Liver (tissue), 9 donors: ENCODE results near the gene CYP39A1. TPM values are rescaled to one million over a fixed set of nuclear protein-coding genes. Genes with fewer than 3 reads are reported as not detected.

Experiments
- DNase-seq: peaks from one replicate; pipeline ENCODE4 v3.0.0-alpha.2; 2017; ENCODE audit warnings: low spot score
- H3K27ac ChIP-seq, 2 donors: one replicate each; pipeline ENCODE4 v1.7.0; 2013; ENCODE audit warnings: inconsistent platforms in 2 of 2, low read length in 2 of 2, control low read depth in 1 of 2, low read depth in 1 of 2, mild to moderate bottlenecking in 1 of 2
- H3K27me3 ChIP-seq, 4 donors: one replicate each; pipeline versions ENCODE4 v1.6.1 to v1.7.0; 2013; ENCODE audit warnings: low read length in 3 of 4, inconsistent platforms in 1 of 4, mild to moderate bottlenecking in 1 of 4, moderate library complexity in 1 of 4; ENCODE audit not compliant: control insufficient read depth in 4 of 4, insufficient read depth in 4 of 4
- H3K36me3 ChIP-seq, 4 donors: one replicate each; pipeline versions ENCODE4 v1.6.1 to v1.7.0; 2013; ENCODE audit warnings: low read length in 3 of 4, mild to moderate bottlenecking in 3 of 4, low read depth in 1 of 4, moderate library complexity in 1 of 4; ENCODE audit not compliant: control insufficient read depth in 4 of 4, insufficient read depth in 3 of 4
- H3K4me1 ChIP-seq, 4 donors: one replicate each; pipeline versions ENCODE4 v1.6.1 to v1.7.0; 2013; ENCODE audit warnings: low read length in 3 of 4, mild to moderate bottlenecking in 3 of 4, moderate library complexity in 1 of 4; ENCODE audit not compliant: control insufficient read depth in 4 of 4, insufficient read depth in 4 of 4
- H3K4me3 ChIP-seq, 3 donors: one replicate each; pipeline versions ENCODE4 v1.6.1 to v1.7.0; 2013; ENCODE audit warnings: low read length in 3 of 3, control low read depth in 1 of 3, low read depth in 1 of 3, mild to moderate bottlenecking in 1 of 3
- H3K9ac ChIP-seq, 2 donors: one replicate each; pipeline ENCODE4 v1.7.0; 2013; ENCODE audit warnings: low read length in 2 of 2, mild to moderate bottlenecking in 2 of 2, moderate library complexity in 2 of 2, control low read depth in 1 of 2, low read depth in 1 of 2
- H3K9me3 ChIP-seq, 4 donors: one replicate each; pipeline versions ENCODE4 v1.6.1 to v1.7.0; 2013; ENCODE audit warnings: low read length in 3 of 4; ENCODE audit not compliant: control insufficient read depth in 4 of 4
- ATF3 ChIP-seq: IDR thresholded peaks from 2 replicates; pipeline ENCODE4 v1.6.1; 2016; ENCODE audit warnings: antibody characterized with exemption
- CTCF ChIP-seq: fragments of 150-350 bp; IDR thresholded peaks from 2 replicates; pipeline ENCODE4 v1.5.1; 2017; ENCODE audit warnings: improper control_type of control experiment, low read depth, low read length; ENCODE audit not compliant: missing input control
- FOXA1 ChIP-seq: IDR thresholded peaks from 2 replicates; pipeline ENCODE4 v1.6.1; 2016; ENCODE audit warnings: antibody characterized with exemption
- FOXA2 ChIP-seq: IDR thresholded peaks from 2 replicates; pipeline ENCODE4 v1.6.1; 2016; ENCODE audit warnings: antibody characterized with exemption
- GABPA ChIP-seq, 2 donors: IDR thresholded peaks in 1 of 2; conservative IDR thresholded peaks in 1 of 2; 2 replicates each; pipeline ENCODE4 v1.6.1; 2016; ENCODE audit warnings: antibody characterized with exemption in 2 of 2, mild to moderate bottlenecking in 1 of 2, moderate library complexity in 1 of 2
- HNF4A ChIP-seq, 2 donors: conservative IDR thresholded peaks; 2 replicates each; pipeline ENCODE4 v1.6.1; 2016; ENCODE audit warnings: antibody characterized with exemption in 2 of 2, mild to moderate bottlenecking in 2 of 2
- NR2F2 ChIP-seq: IDR thresholded peaks from 2 replicates; pipeline ENCODE4 v1.6.1; 2016; ENCODE audit warnings: antibody characterized with exemption
- TAF1 ChIP-seq: conservative IDR thresholded peaks from 2 replicates; pipeline ENCODE4 v1.6.1; 2016; ENCODE audit warnings: antibody characterized with exemption, mild to moderate bottlenecking
- YY1 ChIP-seq: IDR thresholded peaks from 2 replicates; pipeline ENCODE4 v1.6.1; 2016; ENCODE audit warnings: antibody characterized with exemption, mild to moderate bottlenecking
- ZBTB33 ChIP-seq: IDR thresholded peaks from 2 replicates; pipeline ENCODE4 v1.6.1; 2016; ENCODE audit warnings: antibody characterized with exemption
- WGBS: extraction: QIAGEN DNeasy Blood & Tissue Kit; methylation state at CpG from one replicate; pipeline ENCODE4 v1.1.7; 2013; 5-methylcytosine and 5-hydroxymethylcytosine counted together
- polyA plus RNA-seq, 2 donors: library from polyadenylated mRNA; stranded (reverse) in 1 of 2; unstranded in 1 of 2; fragments of 200-250 nt in 1 of 2; fragments of >200 nt in 1 of 2; fragmentation: Nextera tagmentation in 1 of 2; extraction: Ambion mirVana in 1 of 2; gene quantifications; one replicate each; pipeline versions ENCODE4 v1.2.1 to v1.2.3, GENCODE V29; 2013 to 2015
- total RNA-seq, 2 donors: library from RNA; depleted of rRNA; stranded (reverse); fragments of >200 nt; gene quantifications; one replicate each; pipeline ENCODE4 v1.2.3, GENCODE V29; 2014
- donor health status: healthy.
- donor health status: healthy.
- donor health status: healthy.
- donor health status: healthy.
- donor health status: healthy.

CYP39A1 gene
- total and polyA plus RNA-seq, 4 donors, result 10.8 to 29.8 (median 15.2) TPM

- no peak for DNase-seq
- H3K4me1 ChIP-seq, result no peaks in the 10 kb centered on the region
- TF ChIP-seq HNF4A (conservative IDR thresholded peaks at IDR 0.05) (no peak), NR2F2 (no peak), GABPA (IDR thresholded peaks at IDR 0.05 in 1 of 2, conservative IDR thresholded peaks at IDR 0.05 in 1 of 2) (no peak), YY1 (no peak), ATF3 (no peak), FOXA2 (no peak), FOXA1 (no peak), CTCF (no peak)
- peaks cover 0 to 14% (median 8%) of the 10 kb centered on the region in 4 donors for H3K36me3 ChIP-seq
- WGBS, result 89% methylated on average over 4 of the region's 4 CpGs
- no peak overlapping the region for H3K27ac ChIP-seq
- no peaks in the 10 kb centered on the region for H3K27me3 ChIP-seq
- no peak overlapping the region for H3K4me3 ChIP-seq
- H3K9ac ChIP-seq, result no peak overlapping the region
- no peaks in the 10 kb centered on the region for H3K9me3 ChIP-seq
Observed at GRCh38 chr6:46583721-46584120, 68.9 kb downstream of the CYP39A1 start.

- DNase-seq, result no peak
- Histone ChIP-seq H3K9me3 (no peaks in the 10 kb centered on the region), H3K4me3 (no peak overlapping the region), H3K27me3 (no peaks in the 10 kb centered on the region), H3K36me3 (peaks cover 0 to 14% (median 8%) of the 10 kb centered on the region in 4 donors), H3K4me1 (no peaks in the 10 kb centered on the region), H3K27ac (no peak overlapping the region), H3K9ac (no peak overlapping the region)
- TF ChIP-seq TAF1 (no peak), YY1 (no peak), GABPA (IDR thresholded peaks at IDR 0.05 in 1 of 2, conservative IDR thresholded peaks at IDR 0.05 in 1 of 2) (no peak), ZBTB33 (no peak), HNF4A (conservative IDR thresholded peaks at IDR 0.05) (no peak)
- 93% methylated on average over 2 of the region's 2 CpGs for whole genome bisulfite sequencing
Observed at GRCh38 chr6:46583081-46583480, 69.5 kb downstream of the CYP39A1 start.

- no peak for DNase-seq
- no peak overlapping the region for H3K4me3 ChIP-seq
- no peaks in the 10 kb centered on the region for H3K27me3 ChIP-seq
- TF ChIP-seq FOXA1, result no peak
- H3K27ac ChIP-seq, result no peak overlapping the region
- H3K36me3 ChIP-seq, result peaks cover 0 to 13% (median 8%) of the 10 kb centered on the region in 4 donors
- no peak overlapping the region for H3K9ac ChIP-seq
- H3K9me3 ChIP-seq, result no peaks in the 10 kb centered on the region
- no peaks in the 10 kb centered on the region for H3K4me1 ChIP-seq
Observed at GRCh38 chr6:46581459-46582177, 71.0 kb downstream of the CYP39A1 start.
